ENCODE results near the gene STX10. TPM values are rescaled to one million over a fixed set of nuclear protein-coding genes. Genes with fewer than 3 reads are reported as not detected.
A peak's percentile ranks its signal among the peaks of the same experiment; 100 is the strongest.

The STX10 gene
- total RNA-seq, 5 donors from 2014 or later (not counting 1 experiment from before 2014, with no cell fraction given): 43.8 to 89.6 (median 67.3) TPM

DNA sequence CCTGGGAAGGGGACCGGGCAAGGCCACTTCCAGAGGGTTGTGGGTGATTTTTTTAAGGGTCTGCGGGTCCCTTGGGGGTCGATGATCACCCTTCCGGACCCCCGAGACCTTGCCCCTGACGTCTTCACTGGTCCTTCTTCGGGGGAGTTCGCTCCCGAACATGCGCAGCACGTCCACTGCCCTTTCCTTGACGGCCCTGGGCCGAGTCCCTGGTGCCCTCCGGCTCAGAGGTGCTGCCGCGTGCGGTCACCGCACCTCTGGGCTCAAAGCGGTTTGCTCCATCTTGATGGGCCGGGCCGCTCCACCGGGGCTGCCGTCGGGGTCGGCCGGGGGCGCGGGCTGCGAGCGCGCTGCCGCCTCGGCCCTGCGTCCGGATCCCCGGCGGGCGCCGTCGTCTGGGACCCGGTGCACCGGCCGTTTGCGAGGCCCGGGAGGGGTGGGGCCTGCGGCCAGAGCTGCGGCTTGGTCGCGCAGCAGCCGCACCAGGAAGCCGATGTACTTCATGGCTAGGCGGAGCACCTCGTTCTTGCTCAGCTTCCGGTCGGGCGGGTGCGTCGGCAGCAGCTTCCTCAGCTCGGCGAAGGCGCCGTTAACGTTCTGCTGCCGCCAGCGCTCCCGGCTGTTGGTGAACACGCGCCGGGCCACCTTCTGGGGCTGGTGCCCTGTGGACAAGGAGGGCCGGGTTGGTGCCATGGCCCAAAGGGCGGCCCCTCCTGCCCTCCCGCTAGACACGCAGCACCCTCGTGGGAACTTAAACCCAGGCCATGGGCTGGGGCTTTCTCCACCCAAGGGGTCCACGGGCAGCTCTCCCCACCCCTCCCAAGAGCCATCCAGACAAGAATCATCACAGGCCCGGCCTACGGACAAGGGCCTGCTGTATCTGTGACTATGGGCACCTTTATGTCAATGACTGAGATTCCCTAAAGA, 50.8 kb downstream of the STX10 start:
- Histone ChIP-seq H3K27me3 (replicated peaks in 1 of 2; ENCODE audit: control insufficient read depth in 2 of 2, extremely low read depth in 1 of 2, insufficient read depth in 2 of 2, low read length in 1 of 2) (peaks cover 0 to 47% of the 10 kb centered on the region in 2 experiments), H3K27ac (ENCODE audit: low read length) (peak overlapping the region; percentile 93), H3K36me3 (ENCODE audit: control insufficient read depth in 2 of 2, extremely low read depth in 1 of 2, insufficient read depth in 1 of 2, low read length in 1 of 2) (no peaks in the 10 kb centered on the region), H3K4me3 (ENCODE audit: control insufficient read depth in 1 of 2, extremely low read depth in 1 of 2, low read length in 1 of 2) (peak overlapping the region; percentile 62 to 77), H3K9me3 (no peaks in the 10 kb centered on the region), H3K4me1 (ENCODE audit: control insufficient read depth in 1 of 2, extremely low read depth in 1 of 2, insufficient read depth in 2 of 2, low read length in 2 of 2) (peaks cover 35 to 98% of the 10 kb centered on the region in 2 experiments)
- Mint-ChIP-seq H3K27me3 (peaks cover 5 to 16% of the 10 kb centered on the region in 2 donors), H3K27ac (peak overlapping the region; percentile 94 to 96), H3K4me3 (peak overlapping the region; percentile 76 to 89 (median 83)), H3K36me3 (no peaks in the 10 kb centered on the region), H3K4me1 (peaks cover 52 to 65% (median 55%) of the 10 kb centered on the region in 3 donors), H3K9me3 (no peaks in the 10 kb centered on the region)
- POLR2A ChIA-PET: interaction anchor here (0.6 kb wide), 2 partner anchors 12 to 186 kb away, joined by 3 to 5 read pairs; no protein-coding TSS in a partner anchor
- CTCF ChIA-PET: interaction anchor here in 1 of 2 donors (0.6 to 0.7 kb wide), 2 partner anchors 18 to 51 kb away, joined by 3 to 6 read pairs; partner anchors contain the start of genes IER2 and STX10
- peak; percentile 58 to 90 (median 78) for DNase-seq
- ATAC-seq (replicated peaks in 1 of 4): peak; percentile 70 to 74 (median 72)
- 2% methylated on average over 74 of the region's 77 CpGs for WGBS (ENCODE audit: insufficient coverage)

DNA sequence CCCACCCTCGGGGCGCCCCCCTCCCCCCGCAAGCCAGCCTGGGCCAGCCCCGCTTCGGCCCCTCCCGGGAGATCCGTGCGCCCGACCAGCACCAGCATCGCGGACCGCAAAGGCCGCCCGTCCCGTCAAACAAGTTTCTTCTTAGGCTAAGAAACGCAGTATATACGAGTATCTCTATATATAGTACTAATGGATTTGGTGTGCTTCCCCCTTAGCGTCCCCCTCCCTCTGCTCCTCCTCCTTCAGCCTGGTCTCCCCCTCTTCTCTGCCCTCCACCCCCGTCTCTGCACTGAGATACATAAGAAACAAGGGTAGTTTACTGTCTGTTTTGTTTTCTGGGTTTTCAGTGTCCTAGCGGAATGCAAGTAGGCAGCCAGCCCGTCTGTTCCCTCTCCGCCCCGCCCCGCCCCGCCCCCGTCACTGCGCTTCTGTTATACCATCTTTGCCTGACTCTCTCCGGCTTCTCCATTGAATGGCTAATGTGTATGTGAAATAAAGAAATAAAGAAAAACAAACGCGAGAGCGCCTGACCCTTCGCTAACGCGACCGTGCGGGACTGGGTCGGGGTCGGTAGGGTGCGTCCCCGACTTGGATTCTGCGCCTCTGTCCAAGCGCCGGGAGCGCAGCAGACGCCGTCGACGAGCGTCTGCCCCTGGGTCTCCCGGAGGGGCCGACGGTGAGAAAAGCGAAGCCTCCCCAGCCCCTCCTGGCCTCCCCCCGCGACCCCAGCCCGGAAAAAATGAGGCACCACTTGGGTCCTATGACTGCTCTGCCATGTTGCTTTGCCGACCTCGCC, 51.7 kb downstream of the STX10 start:
- Mint-ChIP-seq H3K4me3 (peak overlapping the region; percentile 76 to 89 (median 83)), H3K27me3 (peaks cover 5 to 16% of the 10 kb centered on the region in 2 donors), H3K27ac (peak overlapping the region; percentile 74 to 88), H3K36me3 (no peaks in the 10 kb centered on the region), H3K4me1 (peaks cover 53 to 64% (median 59%) of the 10 kb centered on the region in 3 donors), H3K9me3 (no peaks in the 10 kb centered on the region)
- H3K4me3 ChIP-seq (ENCODE audit: control insufficient read depth in 1 of 2, extremely low read depth in 1 of 2, low read length in 1 of 2): peak overlapping the region; percentile 62 to 77
- ChIA-PET CTCF (no interaction called here), POLR2A (no interaction called here)
- H3K27ac ChIP-seq (ENCODE audit: low read length): peak overlapping the region; percentile 44
- 3% methylated on average over 33 of the region's 58 CpGs for WGBS (ENCODE audit: insufficient coverage)
- DNase-seq (peak in 8 of 35 experiments; percentile 20 to 68 (median 40)), ATAC-seq (replicated peaks in 1 of 4) (peak in 2 of 4 experiments; percentile 11 to 26)
- no peaks in the 10 kb centered on the region for H3K9me3 ChIP-seq
- H3K36me3 ChIP-seq (ENCODE audit: control insufficient read depth in 2 of 2, extremely low read depth in 1 of 2, insufficient read depth in 1 of 2, low read length in 1 of 2): no peaks in the 10 kb centered on the region
- H3K27me3 ChIP-seq (replicated peaks in 1 of 2; ENCODE audit: control insufficient read depth in 2 of 2, extremely low read depth in 1 of 2, insufficient read depth in 2 of 2, low read length in 1 of 2): peaks cover 0 to 54% of the 10 kb centered on the region in 2 experiments
- H3K4me1 ChIP-seq (ENCODE audit: control insufficient read depth in 1 of 2, extremely low read depth in 1 of 2, insufficient read depth in 2 of 2, low read length in 2 of 2): peaks cover 35 to 93% of the 10 kb centered on the region in 2 experiments

DNA sequence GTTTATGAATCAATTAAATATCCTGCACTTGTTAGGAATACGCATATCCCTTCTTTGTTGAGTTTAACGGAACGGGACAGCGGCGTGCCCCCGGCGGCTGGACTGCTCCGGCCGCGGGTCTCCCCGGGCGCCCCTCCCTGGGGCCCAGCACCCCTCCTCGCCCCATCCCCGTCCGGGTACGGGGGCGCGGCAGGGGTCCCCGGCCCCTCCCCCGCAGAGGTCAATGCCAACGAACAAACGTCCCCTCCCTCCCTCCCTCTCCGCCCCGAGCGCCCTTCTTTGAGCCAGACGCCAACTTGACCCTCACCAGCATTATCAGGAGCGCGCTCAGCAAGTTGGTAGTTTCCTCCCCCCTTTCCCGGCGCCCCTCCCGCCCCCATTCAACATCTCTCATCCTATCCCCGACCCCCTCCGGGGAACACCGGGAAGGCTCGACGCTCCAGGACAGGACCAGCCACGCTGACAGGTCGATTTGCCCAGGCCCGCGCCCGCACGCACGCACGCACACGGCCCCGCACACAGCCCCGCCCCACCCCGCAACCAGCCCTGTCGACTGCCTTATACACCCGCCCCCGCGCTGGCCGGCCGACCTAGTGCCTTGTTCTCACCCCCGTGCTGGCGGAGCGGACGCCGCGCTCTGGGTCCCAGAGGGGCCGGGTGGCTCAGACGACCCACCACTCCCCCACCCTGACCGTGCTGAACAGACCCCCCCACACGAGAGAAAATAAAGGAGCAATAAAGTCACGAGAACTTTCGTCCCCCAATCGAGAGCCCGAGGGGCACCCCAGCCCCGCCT, 52.5 kb downstream of the STX10 start:
- H3K9me3 ChIP-seq: no peaks in the 10 kb centered on the region
- H3K36me3 Mint-ChIP-seq: no peaks in the 10 kb centered on the region
- 3% methylated on average over 36 of the region's 69 CpGs for WGBS (ENCODE audit: insufficient coverage)
- peak overlapping the region; percentile 61 to 89 (median 73) for H3K4me3 Mint-ChIP-seq
- no peaks in the 10 kb centered on the region for H3K9me3 Mint-ChIP-seq
- ChIA-PET CTCF (no interaction called here), POLR2A (interaction anchor here in 1 of 2 donors (0.7 kb wide), 1 partner anchor 163 kb away, joined by 16 read pairs; no protein-coding TSS in a partner anchor)
- ATAC-seq (replicated peaks in 1 of 4) (no peak), DNase-seq (peak in 2 of 35 experiments; percentile 11 to 31)
- H3K27ac Mint-ChIP-seq: no peak overlapping the region
- no peak overlapping the region for H3K27ac ChIP-seq (ENCODE audit: low read length)
- peaks cover 28 to 85% of the 10 kb centered on the region in 2 experiments for H3K4me1 ChIP-seq (ENCODE audit: control insufficient read depth in 1 of 2, extremely low read depth in 1 of 2, insufficient read depth in 2 of 2, low read length in 2 of 2)
- H3K36me3 ChIP-seq (ENCODE audit: control insufficient read depth in 2 of 2, extremely low read depth in 1 of 2, insufficient read depth in 1 of 2, low read length in 1 of 2): no peaks in the 10 kb centered on the region
- H3K27me3 Mint-ChIP-seq: peaks cover 5 to 16% of the 10 kb centered on the region in 2 donors
- H3K4me3 ChIP-seq (ENCODE audit: control insufficient read depth in 1 of 2, extremely low read depth in 1 of 2, low read length in 1 of 2): peak overlapping the region in 1 of 2 donors; percentile 23
- peaks cover 48 to 59% (median 59%) of the 10 kb centered on the region in 3 donors for H3K4me1 Mint-ChIP-seq
- peaks cover 0 to 54% of the 10 kb centered on the region in 2 experiments for H3K27me3 ChIP-seq (replicated peaks in 1 of 2; ENCODE audit: control insufficient read depth in 2 of 2, extremely low read depth in 1 of 2, insufficient read depth in 2 of 2, low read length in 1 of 2)

DNA sequence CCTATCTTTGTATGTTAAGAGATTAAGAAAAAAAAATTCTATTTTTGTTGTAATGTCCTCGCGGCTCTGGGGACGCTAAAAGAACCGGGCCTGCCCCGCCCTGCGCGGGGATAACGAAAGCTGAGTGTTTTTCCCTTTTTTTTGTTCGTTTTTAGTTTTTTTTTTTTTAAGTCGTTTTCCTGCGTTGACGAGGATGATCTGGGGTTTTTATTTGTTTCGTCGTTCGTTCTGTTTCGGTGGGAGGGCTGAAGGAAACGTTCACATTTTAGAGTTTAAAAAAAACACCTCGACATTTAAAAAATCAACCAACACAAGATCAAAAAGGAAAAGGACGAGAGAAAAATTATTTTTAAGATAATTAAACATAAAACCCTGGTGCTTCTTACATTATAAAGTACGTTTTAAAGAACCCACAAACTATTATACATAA, 53.1 kb downstream of the STX10 start:
- no peaks in the 10 kb centered on the region for H3K9me3 Mint-ChIP-seq
- CTCF ChIA-PET: interaction anchor here in 1 of 2 donors (0.6 to 0.7 kb wide), 2 partner anchors 260 to 413 kb away, joined by 3 read pairs; no protein-coding TSS in a partner anchor
- ATAC-seq (replicated peaks in 1 of 4) (no peak), DNase-seq (peak in 1 of 35 experiments; percentile 42)
- Histone ChIP-seq H3K9me3 (no peaks in the 10 kb centered on the region), H3K27ac (ENCODE audit: low read length) (no peak overlapping the region), H3K36me3 (ENCODE audit: control insufficient read depth in 2 of 2, extremely low read depth in 1 of 2, insufficient read depth in 1 of 2, low read length in 1 of 2) (no peaks in the 10 kb centered on the region), H3K27me3 (replicated peaks in 1 of 2; ENCODE audit: control insufficient read depth in 2 of 2, extremely low read depth in 1 of 2, insufficient read depth in 2 of 2, low read length in 1 of 2) (peaks cover 0 to 54% of the 10 kb centered on the region in 2 experiments), H3K4me1 (ENCODE audit: control insufficient read depth in 1 of 2, extremely low read depth in 1 of 2, insufficient read depth in 2 of 2, low read length in 2 of 2) (peaks cover 24 to 79% of the 10 kb centered on the region in 2 experiments), H3K4me3 (ENCODE audit: control insufficient read depth in 1 of 2, extremely low read depth in 1 of 2, low read length in 1 of 2) (peak overlapping the region in 1 of 2 donors; percentile 23)
- H3K4me1 Mint-ChIP-seq: peaks cover 44 to 56% (median 55%) of the 10 kb centered on the region in 3 donors
- 2% methylated on average over 8 of the region's 20 CpGs for WGBS (ENCODE audit: insufficient coverage)
- POLR2A ChIA-PET: interaction anchor here in 1 of 2 donors (0.7 kb wide), 1 partner anchor 163 kb away, joined by 16 read pairs; no protein-coding TSS in a partner anchor
- peak overlapping the region; percentile 64 to 89 (median 77) for H3K4me3 Mint-ChIP-seq
- H3K27me3 Mint-ChIP-seq: peaks cover 5 to 16% of the 10 kb centered on the region in 2 donors
- H3K36me3 Mint-ChIP-seq: no peaks in the 10 kb centered on the region
- peak overlapping the region; percentile 71 to 82 for H3K27ac Mint-ChIP-seq

DNA sequence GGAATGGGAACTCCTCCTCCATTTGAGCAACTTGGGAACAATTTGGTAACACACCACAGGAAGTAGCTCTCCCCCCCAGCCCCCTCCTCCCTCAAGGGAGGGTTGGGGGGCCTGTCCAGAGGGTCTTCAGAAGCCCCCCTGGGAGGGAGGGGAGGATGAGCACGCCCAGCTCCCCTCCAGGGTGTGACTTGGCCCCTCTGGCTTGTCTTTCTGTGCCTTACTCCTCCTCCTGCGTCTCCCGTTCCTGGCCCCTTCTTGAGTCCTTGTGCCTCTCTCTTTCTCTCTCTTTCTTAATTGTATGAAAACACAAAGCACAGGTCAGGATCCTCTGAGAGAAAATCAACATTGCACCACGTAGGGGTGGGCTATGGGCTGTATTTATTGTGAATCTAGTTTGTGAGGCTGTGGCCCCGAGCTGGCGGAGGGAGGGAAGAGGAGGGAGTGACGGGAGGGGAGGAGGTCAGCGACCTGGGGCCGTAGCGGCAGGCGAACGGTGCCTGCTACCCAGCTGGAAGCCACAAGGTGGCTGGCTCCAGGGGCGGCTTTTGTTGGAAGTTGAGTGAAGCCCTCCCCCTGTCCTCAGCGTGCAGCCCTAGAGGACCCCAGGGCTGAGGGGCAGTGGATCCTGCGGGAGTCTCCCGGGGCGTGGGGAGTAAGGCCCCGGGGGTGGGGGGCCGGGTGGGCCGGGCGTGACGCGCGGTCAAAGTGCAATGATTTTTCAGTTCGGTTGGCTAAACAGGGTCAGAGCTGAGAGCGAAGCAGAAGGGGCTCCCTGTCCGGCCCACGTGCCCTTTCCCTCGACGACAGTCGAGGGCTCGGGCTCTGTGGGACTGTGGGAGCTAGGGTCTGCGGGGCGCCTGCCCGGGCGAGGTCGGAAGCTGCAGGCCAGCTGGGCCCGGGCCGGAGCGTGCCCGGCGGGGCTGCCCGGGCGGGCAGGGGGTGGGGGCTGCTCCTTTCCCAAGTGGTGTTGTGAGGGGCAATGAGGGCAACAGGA, 53.9 kb downstream of the STX10 start:
- no peaks in the 10 kb centered on the region for H3K9me3 ChIP-seq
- no peaks in the 10 kb centered on the region for H3K36me3 ChIP-seq (ENCODE audit: control insufficient read depth in 2 of 2, extremely low read depth in 1 of 2, insufficient read depth in 1 of 2, low read length in 1 of 2)
- H3K27ac ChIP-seq (ENCODE audit: low read length): no peak overlapping the region
- ATAC-seq (replicated peaks in 1 of 4) (no peak), DNase-seq (peak in 4 of 35 experiments; percentile 10 to 29 (median 19))
- peaks cover 23 to 71% of the 10 kb centered on the region in 2 experiments for H3K4me1 ChIP-seq (ENCODE audit: control insufficient read depth in 1 of 2, extremely low read depth in 1 of 2, insufficient read depth in 2 of 2, low read length in 2 of 2)
- Mint-ChIP-seq H3K36me3 (no peaks in the 10 kb centered on the region), H3K9me3 (no peaks in the 10 kb centered on the region), H3K27me3 (peaks cover 5 to 16% of the 10 kb centered on the region in 2 donors), H3K4me3 (peak overlapping the region; percentile 54 to 89 (median 70)), H3K27ac (peak overlapping the region; percentile 65 to 66), H3K4me1 (peaks cover 36 to 48% (median 48%) of the 10 kb centered on the region in 3 donors)
- CTCF ChIA-PET: interaction anchor here (0.6 to 3.1 kb wide), 9 partner anchors 34 to 413 kb away, joined by 3 to 13 read pairs (median 3); no protein-coding TSS in a partner anchor
- POLR2A ChIA-PET: interaction anchor here (0.6 to 0.7 kb wide), 3 partner anchors 64 to 162 kb away, joined by 5 to 16 read pairs (median 5); no protein-coding TSS in a partner anchor
- peak overlapping the region; percentile 27 to 51 for H3K4me3 ChIP-seq (ENCODE audit: control insufficient read depth in 1 of 2, extremely low read depth in 1 of 2, low read length in 1 of 2)
- H3K27me3 ChIP-seq (replicated peaks in 1 of 2; ENCODE audit: control insufficient read depth in 2 of 2, extremely low read depth in 1 of 2, insufficient read depth in 2 of 2, low read length in 1 of 2): peaks cover 0 to 54% of the 10 kb centered on the region in 2 experiments
- WGBS (ENCODE audit: insufficient coverage): 9% methylated on average over 30 of the region's 44 CpGs
